ENCODE results near the gene MDN1. TPM values are rescaled to one million over a fixed set of nuclear protein-coding genes. Genes with fewer than 3 reads are reported as not detected.

Gene MDN1
- total and polyA plus RNA-seq, 10 donors, result 23.0 to 56.3 (median 36.7) TPM

DNA sequence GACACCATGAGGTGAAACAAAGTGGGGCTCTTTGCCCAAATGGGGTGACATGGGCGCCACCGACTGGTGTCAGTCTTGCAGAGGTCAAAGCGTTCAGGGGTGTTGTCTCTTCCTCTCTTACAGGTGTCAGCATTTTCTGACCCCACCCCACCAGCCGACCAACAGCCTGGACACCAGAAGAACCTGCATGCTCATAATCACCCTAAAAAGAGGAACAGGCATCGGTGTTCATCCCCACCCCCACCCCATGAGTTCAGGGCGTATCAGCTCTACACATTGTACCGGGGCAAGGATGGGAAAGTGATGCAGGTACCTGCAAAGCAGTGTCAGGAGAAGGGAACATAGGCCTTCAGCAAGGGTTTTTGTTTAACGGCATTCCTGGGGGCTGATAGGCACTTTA is 195.8 kb downstream of the MDN1 start:
- no peaks in the 10 kb centered on the region for H3K4me1 ChIP-seq
- no peak for TF ChIP-seq POLR2A (IDR thresholded peaks at IDR 0.05)
- TF ChIP-seq POLR2AphosphoS5 (IDR thresholded peaks at IDR 0.05), result no peak
- TF ChIP-seq, protein P1, sequence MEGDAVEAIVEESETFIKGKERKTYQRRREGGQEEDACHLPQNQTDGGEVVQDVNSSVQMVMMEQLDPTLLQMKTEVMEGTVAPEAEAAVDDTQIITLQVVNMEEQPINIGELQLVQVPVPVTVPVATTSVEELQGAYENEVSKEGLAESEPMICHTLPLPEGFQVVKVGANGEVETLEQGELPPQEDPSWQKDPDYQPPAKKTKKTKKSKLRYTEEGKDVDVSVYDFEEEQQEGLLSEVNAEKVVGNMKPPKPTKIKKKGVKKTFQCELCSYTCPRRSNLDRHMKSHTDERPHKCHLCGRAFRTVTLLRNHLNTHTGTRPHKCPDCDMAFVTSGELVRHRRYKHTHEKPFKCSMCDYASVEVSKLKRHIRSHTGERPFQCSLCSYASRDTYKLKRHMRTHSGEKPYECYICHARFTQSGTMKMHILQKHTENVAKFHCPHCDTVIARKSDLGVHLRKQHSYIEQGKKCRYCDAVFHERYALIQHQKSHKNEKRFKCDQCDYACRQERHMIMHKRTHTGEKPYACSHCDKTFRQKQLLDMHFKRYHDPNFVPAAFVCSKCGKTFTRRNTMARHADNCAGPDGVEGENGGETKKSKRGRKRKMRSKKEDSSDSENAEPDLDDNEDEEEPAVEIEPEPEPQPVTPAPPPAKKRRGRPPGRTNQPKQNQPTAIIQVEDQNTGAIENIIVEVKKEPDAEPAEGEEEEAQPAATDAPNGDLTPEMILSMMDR (IDR thresholded peaks at IDR 0.05 in 8 of 11, conservative IDR thresholded peaks at IDR 0.05 in 3 of 11), result no peak
- 79 to 91% (median 88%) methylated on average over 8 of the region's 8 CpGs for WGBS, 5 donors

DNA sequence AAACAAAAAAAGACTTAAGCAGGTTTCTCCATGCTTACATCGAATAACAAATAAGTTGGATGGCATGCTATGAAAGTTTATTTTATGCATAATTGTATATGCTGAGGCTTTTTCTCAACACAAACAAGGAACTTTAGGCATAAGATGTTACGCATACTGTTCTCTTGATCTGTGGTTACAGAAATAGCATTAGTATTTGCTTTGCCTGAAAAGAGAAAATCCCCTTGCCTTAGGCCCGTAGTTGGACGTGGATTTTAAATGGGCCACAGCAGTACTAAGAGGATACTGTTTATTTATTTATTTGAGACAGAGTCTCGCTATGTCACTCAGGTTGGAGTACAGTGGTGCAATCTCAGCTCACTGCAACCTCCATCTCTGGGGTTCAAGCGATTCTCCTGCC is 200.0 kb downstream of the MDN1 start:
- no peak for DNase-seq
- no peak for TF ChIP-seq POLR2AphosphoS5 (IDR thresholded peaks at IDR 0.05)
- no peak for TF ChIP-seq POLR2A (IDR thresholded peaks at IDR 0.05)
- TF ChIP-seq, protein P1 (IDR thresholded peaks at IDR 0.05 in 8 of 11, conservative IDR thresholded peaks at IDR 0.05 in 3 of 11), result no peak
- WGBS, 5 donors, result 90 to 96% (median 94%) methylated on average over 6 of the region's 6 CpGs
- Histone ChIP-seq H3K4me3 (no peak overlapping the region), H3K27ac (no peak overlapping the region), H3K27me3 (replicated peaks in 1 of 7) (no peaks in the 10 kb centered on the region), H3K9me3 (no peaks in the 10 kb centered on the region), H3K36me3 (peaks cover 0 to 6% (median 0%) of the 10 kb centered on the region in 6 donors), H3K4me1 (no peaks in the 10 kb centered on the region)
- intact Hi-C loops (cut with DNase I; ENCODE audit: low total_unique reads), result no loop called here

More for the DNA sequence above, 195.8 kb downstream of the MDN1 start:
- Histone ChIP-seq H3K27ac (no peak overlapping the region), H3K4me3 (no peak overlapping the region), H3K36me3 (peaks cover 0 to 17% (median 3%) of the 10 kb centered on the region in 6 donors), H3K27me3 (replicated peaks in 1 of 7) (no peaks in the 10 kb centered on the region), H3K9me3 (no peaks in the 10 kb centered on the region)
- intact Hi-C loops (cut with DNase I; ENCODE audit: low total_unique reads), result no loop called here
- DNase-seq, result no peak

DNA sequence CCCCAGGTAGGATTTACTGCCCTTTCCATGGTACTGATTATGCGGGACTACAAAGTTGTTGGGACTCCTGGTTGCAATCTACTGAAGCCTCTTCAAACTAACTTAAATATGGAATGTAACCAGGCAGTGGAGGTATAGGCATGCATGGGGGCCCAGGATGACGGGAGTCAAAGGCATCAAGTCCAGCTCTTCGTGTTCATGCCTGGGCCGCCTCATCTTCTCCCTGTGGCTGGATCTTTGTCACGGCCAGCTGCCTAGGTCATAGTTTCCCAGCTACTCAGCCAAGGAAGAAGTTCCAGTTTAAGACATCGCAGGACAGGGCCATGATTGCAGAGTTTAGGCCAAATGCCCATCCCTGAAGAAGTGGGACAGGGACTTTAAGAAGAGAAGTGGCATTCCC is 201.6 kb downstream of the MDN1 start:
- DNase-seq, result no peak
- H3K4me3 ChIP-seq, result no peak overlapping the region
- no peaks in the 10 kb centered on the region for H3K4me1 ChIP-seq
- peaks cover 0 to 6% (median 0%) of the 10 kb centered on the region in 6 donors for H3K36me3 ChIP-seq
- no peak overlapping the region for H3K27ac ChIP-seq
- WGBS, 5 donors, result 94 to 100% (median 97%) methylated on average over 6 of the region's 6 CpGs
- H3K9me3 ChIP-seq, result no peaks in the 10 kb centered on the region
- TF ChIP-seq, protein P1 (IDR thresholded peaks at IDR 0.05 in 8 of 11, conservative IDR thresholded peaks at IDR 0.05 in 3 of 11), result no peak
- TF ChIP-seq POLR2AphosphoS5 (IDR thresholded peaks at IDR 0.05) (no peak), POLR2A (IDR thresholded peaks at IDR 0.05) (no peak)
- intact Hi-C loops (cut with DNase I; ENCODE audit: low total_unique reads), result no loop called here
- no peaks in the 10 kb centered on the region for H3K27me3 ChIP-seq (replicated peaks in 1 of 7)

DNA sequence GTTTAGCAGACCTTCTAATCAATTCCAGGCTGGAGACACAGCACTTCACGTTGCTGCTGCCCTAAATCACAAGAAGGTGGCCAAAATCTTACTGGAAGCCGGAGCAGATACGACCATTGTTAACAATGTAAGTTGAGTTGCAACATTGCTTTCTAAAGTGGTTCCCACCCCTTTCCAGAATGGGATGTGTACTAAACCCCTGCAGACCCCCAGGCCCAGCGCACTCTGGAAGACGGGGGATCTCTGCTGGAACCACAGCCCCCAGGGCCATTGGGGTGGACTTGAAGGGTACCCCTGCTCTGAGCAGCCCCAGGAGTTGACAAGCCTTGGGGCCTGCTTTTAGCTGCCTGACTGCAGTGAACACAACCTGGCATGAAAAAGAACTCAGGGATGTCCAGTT is 203.1 kb downstream of the MDN1 start:
- peaks cover 0 to 6% (median 0%) of the 10 kb centered on the region in 6 donors for H3K36me3 ChIP-seq
- no peaks in the 10 kb centered on the region for H3K27me3 ChIP-seq (replicated peaks in 1 of 7)
- WGBS, 5 donors, result 87 to 95% (median 92%) methylated on average over 5 of the region's 5 CpGs
- no peaks in the 10 kb centered on the region for H3K4me1 ChIP-seq
- TF ChIP-seq POLR2A (IDR thresholded peaks at IDR 0.05), result no peak
- no peak for TF ChIP-seq POLR2AphosphoS5 (IDR thresholded peaks at IDR 0.05)
- TF ChIP-seq, protein P1 (IDR thresholded peaks at IDR 0.05 in 8 of 11, conservative IDR thresholded peaks at IDR 0.05 in 3 of 11), result no peak
- H3K9me3 ChIP-seq, result no peaks in the 10 kb centered on the region
- intact Hi-C loops (cut with DNase I; ENCODE audit: low total_unique reads), result no loop called here
- no peak for DNase-seq
- no peak overlapping the region for H3K27ac ChIP-seq
- no peak overlapping the region for H3K4me3 ChIP-seq
